ENCODE data around the gene KIAA0586. TPM values are rescaled to one million over a fixed set of nuclear protein-coding genes. Genes with fewer than 3 reads are reported as not detected.

Gene KIAA0586
- 14.5 and 21.3 TPM in 2 replicates for total RNA-seq

GRCh38 chr14:58427281-58428117 lies at the start of gene KIAA0586, which contains the start of gene TIMM9:
TSS of gene KIAA0586 (plus strand) at chr14:58427719. CDS start at chr14:58428265, 546 bp downstream.
TSS of gene TIMM9 (minus strand) at chr14:58427531. CDS start at chr14:58411945, 15,586 bp downstream.

GRCh38 chr14:58395812-58396788 lies 31.4 kb upstream of the KIAA0586 start, which contains the start of gene TOMM20L:
TSS of gene TOMM20L (plus strand) at chr14:58395930. CDS start at chr14:58395958, 28 bp downstream.

Other genes with a start within 250 kb of the KIAA0586 start
- gene ACTR10, start 227.6 kb upstream of the KIAA0586 start, total RNA-seq: 43.9 and 68.3 TPM in 2 replicates
- 83.3 and 90.4 TPM in 2 replicates for gene PSMA3, start 182.9 kb upstream of the KIAA0586 start, total RNA-seq
- 4.9 and 9.1 TPM in 2 replicates for gene ARID4A, start 129.2 kb upstream of the KIAA0586 start, total RNA-seq
- gene TOMM20L, start 31.8 kb upstream of the KIAA0586 start, total RNA-seq: not detected in 2 replicates
- gene TIMM9, start 188 bp upstream of the KIAA0586 start, total RNA-seq: 55.1 and 59.2 TPM in 2 replicates
- 6.2 and 6.5 TPM in 2 replicates for gene DACT1, start 210.2 kb downstream of the KIAA0586 start, total RNA-seq